ENCODE data around the gene UBE3B. TPM values are rescaled to one million over a fixed set of nuclear protein-coding genes. Genes with fewer than 3 reads are reported as not detected.

The UBE3B gene
- total and polyA plus RNA-seq, 2 donors (not counting 1 experiment from before 2014, with no cell fraction given) = 27.2 to 52.1 TPM

DNA sequence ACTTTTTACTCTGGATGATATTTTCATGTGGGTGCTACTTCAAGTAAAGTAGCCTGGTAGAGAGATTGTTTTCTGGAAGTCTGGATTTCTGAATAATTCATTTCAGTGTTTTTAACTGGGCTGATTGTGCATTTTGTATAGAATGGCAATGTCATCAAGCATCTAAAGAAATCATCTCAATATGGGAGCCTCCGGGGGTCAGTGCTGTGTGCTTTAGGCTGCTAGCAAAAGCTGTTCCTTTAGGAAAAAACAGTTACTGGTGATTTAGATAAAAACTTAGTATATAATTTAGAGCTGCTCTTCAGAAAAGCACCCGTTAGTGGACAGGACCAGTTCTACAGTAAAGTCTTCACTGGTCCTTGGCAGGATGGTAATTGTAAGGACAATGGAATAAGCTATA, 5.1 kb downstream of the UBE3B start:
- no peak for TF ChIP-seq EZH2 (IDR thresholded peaks at IDR 0.05; ENCODE audit: borderline replicate concordance, insufficient read depth, low read depth, low read length, poor library complexity, severe bottlenecking)
- TF ChIP-seq, protein P1, sequence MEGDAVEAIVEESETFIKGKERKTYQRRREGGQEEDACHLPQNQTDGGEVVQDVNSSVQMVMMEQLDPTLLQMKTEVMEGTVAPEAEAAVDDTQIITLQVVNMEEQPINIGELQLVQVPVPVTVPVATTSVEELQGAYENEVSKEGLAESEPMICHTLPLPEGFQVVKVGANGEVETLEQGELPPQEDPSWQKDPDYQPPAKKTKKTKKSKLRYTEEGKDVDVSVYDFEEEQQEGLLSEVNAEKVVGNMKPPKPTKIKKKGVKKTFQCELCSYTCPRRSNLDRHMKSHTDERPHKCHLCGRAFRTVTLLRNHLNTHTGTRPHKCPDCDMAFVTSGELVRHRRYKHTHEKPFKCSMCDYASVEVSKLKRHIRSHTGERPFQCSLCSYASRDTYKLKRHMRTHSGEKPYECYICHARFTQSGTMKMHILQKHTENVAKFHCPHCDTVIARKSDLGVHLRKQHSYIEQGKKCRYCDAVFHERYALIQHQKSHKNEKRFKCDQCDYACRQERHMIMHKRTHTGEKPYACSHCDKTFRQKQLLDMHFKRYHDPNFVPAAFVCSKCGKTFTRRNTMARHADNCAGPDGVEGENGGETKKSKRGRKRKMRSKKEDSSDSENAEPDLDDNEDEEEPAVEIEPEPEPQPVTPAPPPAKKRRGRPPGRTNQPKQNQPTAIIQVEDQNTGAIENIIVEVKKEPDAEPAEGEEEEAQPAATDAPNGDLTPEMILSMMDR (IDR thresholded peaks at IDR 0.05) = no peak
- Histone ChIP-seq H4K20me1 (ENCODE audit: control insufficient read depth, insufficient read depth, low read length, poor library complexity, severe bottlenecking) (no peaks in the 10 kb centered on the region), H3K4me2 (replicated peaks; ENCODE audit: low read depth, low read length, poor library complexity, severe bottlenecking) (no peak overlapping the region), H3K79me2 (ENCODE audit: control insufficient read depth, insufficient read depth, low read length) (peaks cover 44% of the 10 kb centered on the region), H3K9ac (ENCODE audit: low read length) (no peak overlapping the region), H2AFZ (ENCODE audit: insufficient read depth, low read depth, low read length, poor library complexity, severe bottlenecking) (no peak overlapping the region), H3K9me3 (ENCODE audit: control extremely low read depth in 1 of 3, control insufficient read depth in 2 of 3, insufficient read depth in 1 of 3, low read length in 2 of 3) (no peaks in the 10 kb centered on the region), H3K36me3 (replicated peaks in 1 of 2; ENCODE audit: control extremely low read depth in 1 of 2, control insufficient read depth in 1 of 2, extremely low read depth in 1 of 2, insufficient read depth in 2 of 2, low read length in 1 of 2) (peaks cover 0 to 47% of the 10 kb centered on the region in 2 experiments), H3K4me3 (ENCODE audit: control extremely low read depth in 1 of 5, extremely low read depth in 1 of 5, insufficient read depth in 1 of 5, low read depth in 2 of 5, low read length in 4 of 5) (no peak overlapping the region), H3K27me3 (replicated peaks in 1 of 4; ENCODE audit: control extremely low read depth in 1 of 4, control insufficient read depth in 3 of 4, insufficient read depth in 4 of 4, low read length in 3 of 4) (no peaks in the 10 kb centered on the region), H3K27ac (ENCODE audit: low read length in 2 of 2) (no peak overlapping the region), H3K4me1 (ENCODE audit: control insufficient read depth in 2 of 2, insufficient read depth in 2 of 2, low read length in 2 of 2) (peaks cover 11 to 12% of the 10 kb centered on the region in 2 donors)
- WGBS (ENCODE audit: insufficient coverage) = 100% methylated on average over 1 of the region's 2 CpGs
- H3K9me3 Mint-ChIP-seq (ENCODE audit: insufficient read depth) = no peaks in the 10 kb centered on the region
- no peak overlapping the region for H3K27ac Mint-ChIP-seq
- H3K4me1 Mint-ChIP-seq = peaks cover 17% of the 10 kb centered on the region
- DNase-seq (no peak), ATAC-seq (ENCODE audit: low read depth) (no peak)
- intact Hi-C loops (cut with micrococcal nuclease) = no loop called here
- H3K27me3 Mint-ChIP-seq = no peaks in the 10 kb centered on the region
- no peak overlapping the region for H3K4me3 Mint-ChIP-seq
- POLR2A ChIA-PET = no interaction called here
- CTCF ChIA-PET = no interaction called here

DNA sequence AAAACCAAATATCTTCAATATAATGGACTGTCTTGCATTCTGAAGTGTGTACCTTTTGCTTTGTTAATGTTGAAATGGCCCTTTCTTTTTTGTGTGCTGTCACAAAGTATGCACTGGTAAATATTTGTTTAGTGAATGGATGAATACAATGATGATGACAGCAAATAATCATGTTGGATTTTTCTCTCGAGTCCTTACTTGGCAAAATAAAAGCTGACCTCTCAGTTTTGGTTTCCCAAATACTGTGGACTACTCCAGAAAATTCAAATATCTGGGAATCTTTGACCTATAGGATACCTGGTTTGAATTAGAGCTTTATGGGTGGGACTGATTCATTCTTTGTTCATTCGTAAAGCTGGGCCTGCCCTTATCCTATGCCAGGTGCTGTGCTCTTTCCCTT, 5.5 kb downstream of the UBE3B start:
- ChIA-PET CTCF (interaction anchor here (1.2 kb wide), 1 partner anchor 13 kb away, joined by 3 read pairs; no protein-coding TSS in a partner anchor), POLR2A (no interaction called here)
- H3K36me3 ChIP-seq (replicated peaks in 1 of 2; ENCODE audit: control extremely low read depth in 1 of 2, control insufficient read depth in 1 of 2, extremely low read depth in 1 of 2, insufficient read depth in 2 of 2, low read length in 1 of 2) = peaks cover 4 to 51% of the 10 kb centered on the region in 2 experiments
- WGBS (ENCODE audit: insufficient coverage) = 100% methylated on average over 1 of the region's 2 CpGs
- H4K20me1 ChIP-seq (ENCODE audit: control insufficient read depth, insufficient read depth, low read length, poor library complexity, severe bottlenecking) = no peaks in the 10 kb centered on the region
- ATAC-seq (ENCODE audit: low read depth) = no peak
- H3K4me3 Mint-ChIP-seq = no peak overlapping the region
- no peaks in the 10 kb centered on the region for H3K27me3 Mint-ChIP-seq
- H3K79me2 ChIP-seq (ENCODE audit: control insufficient read depth, insufficient read depth, low read length) = peaks cover 40% of the 10 kb centered on the region
- TF ChIP-seq, protein P1 (IDR thresholded peaks at IDR 0.05) = no peak
- no peak for TF ChIP-seq EZH2 (IDR thresholded peaks at IDR 0.05; ENCODE audit: borderline replicate concordance, insufficient read depth, low read depth, low read length, poor library complexity, severe bottlenecking)
- H2AFZ ChIP-seq (ENCODE audit: insufficient read depth, low read depth, low read length, poor library complexity, severe bottlenecking) = no peak overlapping the region
- H3K4me2 ChIP-seq (replicated peaks; ENCODE audit: low read depth, low read length, poor library complexity, severe bottlenecking) = no peak overlapping the region
- intact Hi-C loops (cut with micrococcal nuclease) = no loop called here
- H3K9ac ChIP-seq (ENCODE audit: low read length) = no peak overlapping the region
- H3K9me3 ChIP-seq (ENCODE audit: control extremely low read depth in 1 of 3, control insufficient read depth in 2 of 3, insufficient read depth in 1 of 3, low read length in 2 of 3) = no peaks in the 10 kb centered on the region
- H3K9me3 Mint-ChIP-seq (ENCODE audit: insufficient read depth) = no peaks in the 10 kb centered on the region
- DNase-seq = no peak
- no peak overlapping the region for H3K4me3 ChIP-seq (ENCODE audit: control extremely low read depth in 1 of 5, extremely low read depth in 1 of 5, insufficient read depth in 1 of 5, low read depth in 2 of 5, low read length in 4 of 5)
- no peaks in the 10 kb centered on the region for H3K27me3 ChIP-seq (replicated peaks in 1 of 4; ENCODE audit: control extremely low read depth in 1 of 4, control insufficient read depth in 3 of 4, insufficient read depth in 4 of 4, low read length in 3 of 4)
- H3K4me1 ChIP-seq (ENCODE audit: control insufficient read depth in 2 of 2, insufficient read depth in 2 of 2, low read length in 2 of 2) = peaks cover 9 to 11% of the 10 kb centered on the region in 2 donors
- peaks cover 16% of the 10 kb centered on the region for H3K4me1 Mint-ChIP-seq
- H3K27ac Mint-ChIP-seq = no peak overlapping the region
- no peak overlapping the region for H3K27ac ChIP-seq (ENCODE audit: low read length in 2 of 2)

All from B cell (primary cell).